Endothelial cell of umbilical vein (primary cell): ENCODE data around the gene NUP153. TPM values are rescaled to one million over a fixed set of nuclear protein-coding genes. Genes with fewer than 3 reads are reported as not detected.

Experiments used
- BruUV-seq: library from RNA; stranded (reverse); fragments of 400-500 nt; replicated peaks from 2 replicates; lab custom pipeline; 2021; lab: Mats Ljungman, UMichigan
- CTCF ChIA-PET: fragments of 300-600, 350-600 bp; sonication (Branson Sonifier 250); formaldehyde crosslinking; loops from one replicate; lab custom pipeline; 2021; ENCODE audit warnings: antibody characterized with exemption, inconsistent platforms; lab: Charles Lee
- POLR2A ChIA-PET: fragments of 300-600, 350-600 bp; sonication (Branson Sonifier 250); formaldehyde crosslinking; loops from one replicate; lab custom pipeline; 2021; ENCODE audit warnings: antibody characterized with exemption, inconsistent platforms; lab: Charles Lee
- DNase-seq: peaks from one replicate; pipeline ENCODE4 v3.0.0-alpha.2; 2011; ENCODE audit warnings: low read depth, low spot score
- FAIRE-seq: peaks from 2 replicates; lab custom pipeline; 2011; peaks lifted over from hg19 to GRCh38; lab: Jason Lieb, UNC
- H2AFZ ChIP-seq: 2 replicates; pipeline ENCODE4 v1.6.0; 2012; ENCODE audit warnings: low read depth, low read length, control low read depth, inconsistent platforms
- H3K27ac ChIP-seq: 2 replicates; pipeline ENCODE4 v1.5.1; 2011; ENCODE audit warnings: low read depth, mild to moderate bottlenecking, control low read depth, low read length, moderate library complexity; ENCODE audit not compliant: insufficient read depth
- H3K27me3 ChIP-seq, 2 experiments: 2 replicates each; pipeline versions ENCODE4 v1.6.0 to v1.6.1; 2011; ENCODE audit warnings: low read length in 2 of 2, mixed read lengths in 1 of 2; ENCODE audit not compliant: control insufficient read depth in 2 of 2, insufficient read depth in 2 of 2
- H3K36me3 ChIP-seq, 2 experiments: 2 replicates in 1 of 2; 3 replicates in 1 of 2; pipeline ENCODE4 v1.5.1; 2011; ENCODE audit warnings: low read length in 2 of 2, mild to moderate bottlenecking in 1 of 2, moderate library complexity in 1 of 2; ENCODE audit not compliant: control insufficient read depth in 2 of 2, insufficient read depth in 2 of 2; ENCODE audit errors: extremely low read depth in 1 of 2
- H3K4me1 ChIP-seq: 3 replicates; pipeline ENCODE4 v1.5.1; 2011; ENCODE audit warnings: mild to moderate bottlenecking, low read length; ENCODE audit not compliant: control insufficient read depth, insufficient read depth; ENCODE audit errors: extremely low read depth
- H3K4me2 ChIP-seq: 2 replicates; pipeline ENCODE4 v1.6.1; 2011; ENCODE audit warnings: low read length, control low read depth, mixed read lengths; ENCODE audit not compliant: insufficient read depth
- H3K4me3 ChIP-seq, 3 experiments: fragments of 200-600 bp in 1 of 3; sonication (generic), shearing (Covaris generic) in 1 of 3; replicated peaks in 1 of 3; 2 replicates each; pipeline ENCODE4 v1.5.1; 2011 to 2016; ENCODE audit warnings: control low read depth in 3 of 3, low read length in 3 of 3, mild to moderate bottlenecking in 2 of 3, inconsistent platforms in 1 of 3, low read depth in 1 of 3, moderate library complexity in 1 of 3; ENCODE audit not compliant: insufficient read depth in 1 of 3
- H3K79me2 ChIP-seq: 2 replicates; pipeline ENCODE4 v1.6.0; 2012; ENCODE audit warnings: low read length, inconsistent platforms; ENCODE audit not compliant: control insufficient read depth, insufficient read depth
- H3K9ac ChIP-seq: replicated peaks from 2 replicates; pipeline ENCODE3; 2011; ENCODE audit warnings: low read length, control low read depth; ENCODE audit not compliant: insufficient read depth; ENCODE audit errors: extremely low read depth
- H3K9me1 ChIP-seq: replicated peaks from 3 replicates; pipeline ENCODE4 v1.6.0; 2011; ENCODE audit warnings: mild to moderate bottlenecking, low read length; ENCODE audit not compliant: control insufficient read depth, insufficient read depth; ENCODE audit errors: extremely low read depth
- H3K9me3 ChIP-seq: replicated peaks from 2 replicates; pipeline ENCODE4 v1.5.1; 2012; ENCODE audit warnings: low read length, inconsistent platforms; ENCODE audit not compliant: control insufficient read depth, insufficient read depth
- H4K20me1 ChIP-seq: replicated peaks from 2 replicates; pipeline ENCODE3; 2011; ENCODE audit warnings: mild to moderate bottlenecking, low read length; ENCODE audit not compliant: control insufficient read depth, insufficient read depth; ENCODE audit errors: extremely low read depth
- EZH2 ChIP-seq: IDR thresholded peaks from 2 replicates; pipeline ENCODE4 v1.6.1; 2012; ENCODE audit warnings: borderline replicate concordance, low read depth, mild to moderate bottlenecking, moderate library complexity, low read length, inconsistent platforms; ENCODE audit not compliant: severe bottlenecking
- FOS ChIP-seq: IDR thresholded peaks from 2 replicates; pipeline ENCODE4 v1.6.1; 2011; ENCODE audit warnings: mild to moderate bottlenecking, low read length, moderate library complexity, borderline replicate concordance; ENCODE audit not compliant: insufficient read depth
- POLR2AphosphoS5 ChIP-seq: IDR thresholded peaks from 2 replicates; pipeline ENCODE4 v1.6.1; 2012; ENCODE audit warnings: low read depth, mild to moderate bottlenecking, control low read depth, low read length, moderate library complexity; ENCODE audit not compliant: insufficient read depth
- dilution Hi-C: fragments of 300-500 bp; cut with MboI; formaldehyde crosslinking; loops from one replicate; pipeline ENCODE4 v1.15.0; 2019; ENCODE audit warnings: low sequenced_read_pairs; ENCODE audit not compliant: extremely low pct_ligation_motif_present
- intact Hi-C: fragments of 100-400 bp; cut with micrococcal nuclease; formaldehyde crosslinking; loops from one replicate; pipeline ENCODE4 v1.10.0; 2022
- polyA plus RNA-seq, 4 experiments: library from polyadenylated mRNA; depleted of rRNA in 3 of 4; stranded (reverse) in 3 of 4; unstranded in 1 of 4; fragments of >200 nt; gene quantifications; 2 replicates each; pipeline versions ENCODE4 v1.2.1 to v1.2.3, GENCODE V29; 2011 to 2012; ENCODE audit warnings: missing spikeins in 1 of 4
- total RNA-seq: library from RNA; stranded (reverse); gene quantifications from 2 replicates; pipeline ENCODE4 v1.2.3, GENCODE V29; 2021

Gene NUP153
- total and polyA plus RNA-seq, 2 donors (not counting 3 experiments of a cell fraction or from before 2014, with no cell fraction given), result 22.0 to 51.0 TPM

DNA sequence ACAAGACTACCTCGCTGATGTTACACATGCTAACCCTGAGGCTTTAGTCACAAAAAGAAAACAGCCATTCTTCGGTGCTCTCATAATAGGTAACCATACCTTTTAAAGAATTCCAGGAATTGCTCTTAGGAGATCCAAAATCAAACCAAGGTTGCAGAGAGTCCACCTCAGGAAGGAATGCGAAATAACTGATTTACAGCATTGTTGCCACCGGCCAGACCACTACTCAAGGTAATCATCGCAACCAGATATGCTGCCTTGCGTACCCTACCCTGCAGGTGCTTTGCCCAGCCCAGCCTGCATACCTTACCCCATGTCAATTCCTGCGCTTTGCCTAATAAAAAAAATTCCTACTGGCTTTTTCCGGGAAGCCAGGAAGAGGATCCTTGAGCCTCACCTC, 27.0 kb downstream of the NUP153 start:
- peaks cover 3% of the 10 kb centered on the region for H3K9me1 ChIP-seq
- H3K9me3 ChIP-seq, result no peaks in the 10 kb centered on the region
- CTCF ChIA-PET, result no interaction called here
- H3K79me2 ChIP-seq, result peaks cover 97% of the 10 kb centered on the region
- H3K36me3 ChIP-seq, result peaks cover 2 to 15% of the 10 kb centered on the region in 2 experiments
- intact Hi-C loops (no loop called here), dilution Hi-C loops (no loop called here)
- POLR2A ChIA-PET, result no interaction called here
- H2AFZ ChIP-seq, result no peak overlapping the region
- no peak overlapping the region for H3K27ac ChIP-seq
- DNase-seq (no peak), FAIRE-seq (no peak)
- H3K4me3 ChIP-seq, result no peak overlapping the region
- BruUV-seq, result no TSS peak
- no peak overlapping the region for H3K4me2 ChIP-seq
- H3K9ac ChIP-seq, result no peak overlapping the region
- H3K27me3 ChIP-seq, result no peaks in the 10 kb centered on the region
- TF ChIP-seq EZH2 (no peak), POLR2AphosphoS5 (no peak)
- H4K20me1 ChIP-seq, result peaks cover 6% of the 10 kb centered on the region
- H3K4me1 ChIP-seq, result no peaks in the 10 kb centered on the region

DNA sequence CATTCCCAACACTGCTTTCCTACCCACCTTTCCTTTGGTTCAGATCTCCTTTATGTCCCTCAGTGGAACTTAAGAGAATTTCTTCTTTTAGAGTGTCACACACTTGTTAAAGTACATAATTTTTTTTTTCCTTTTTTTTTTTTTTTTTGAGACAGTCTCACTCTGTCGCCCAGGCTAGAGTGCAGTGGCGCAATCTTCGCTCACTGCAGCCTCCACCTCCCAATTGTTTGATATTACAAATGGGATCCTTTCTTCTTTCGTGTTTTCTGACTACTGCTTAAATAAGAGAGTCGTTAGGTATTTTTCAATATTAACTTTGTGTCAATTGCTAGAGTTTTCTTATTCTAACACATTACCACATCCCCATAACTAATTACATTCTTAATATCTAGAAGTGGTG, 29.1 kb downstream of the NUP153 start:
- TF ChIP-seq FOS, result no peak
- intact Hi-C loops (no loop called here), dilution Hi-C loops (no loop called here)
- H3K27ac ChIP-seq, result no peak overlapping the region
- DNase-seq (no peak), FAIRE-seq (no peak)
- peaks cover 9% of the 10 kb centered on the region for H4K20me1 ChIP-seq
- H3K79me2 ChIP-seq, result peaks cover 86% of the 10 kb centered on the region
- H3K4me1 ChIP-seq, result no peaks in the 10 kb centered on the region
- BruUV-seq, result no TSS peak
- H3K4me3 ChIP-seq, result no peak overlapping the region
- H3K9me1 ChIP-seq, result peaks cover 3% of the 10 kb centered on the region
- H3K27me3 ChIP-seq, result no peaks in the 10 kb centered on the region
- H3K4me2 ChIP-seq, result no peak overlapping the region
- ChIA-PET POLR2A (no interaction called here), CTCF (no interaction called here)
- H3K36me3 ChIP-seq, result peaks cover 2 to 11% of the 10 kb centered on the region in 2 experiments
- no peak overlapping the region for H2AFZ ChIP-seq
- H3K9me3 ChIP-seq, result no peaks in the 10 kb centered on the region
- H3K9ac ChIP-seq, result no peak overlapping the region
